MCF 10A (cell line): ENCODE data around the gene HOXB7. TPM values are rescaled to one million over a fixed set of nuclear protein-coding genes. Genes with fewer than 3 reads are reported as not detected.

ENCODE experiments used
- BruUV-seq: library from RNA; stranded (reverse); fragments of 400-500 nt; replicated peaks from 2 replicates; lab custom pipeline; 2021; lab: Mats Ljungman, UMichigan
- CTCF ChIA-PET: fragments of 300-600 bp; sonication (Branson Sonifier 250); formaldehyde crosslinking; extraction: SDS; loops from one replicate; lab custom pipeline; 2021; ENCODE audit warnings: antibody characterized with exemption, inconsistent platforms; lab: Yijun Ruan, JAX
- POLR2A ChIA-PET: fragments of 300-600, 350-650 bp; sonication (Branson Sonifier 250); formaldehyde crosslinking; extraction: SDS; loops from one replicate; lab custom pipeline; 2020; ENCODE audit warnings: antibody characterized with exemption, inconsistent platforms; lab: Yijun Ruan, JAX
- DNase-seq: peaks from one replicate; pipeline ENCODE4 v3.0.0-alpha.2; 2018; ENCODE audit not compliant: unreplicated experiment
- H3K27ac Mint-ChIP-seq: one replicate; pipeline ENCODE4 v1.8.0; 2022; ENCODE audit warnings: mild to moderate bottlenecking, low read depth, mixed read lengths; ENCODE audit not compliant: unreplicated experiment
- H3K27me3 Mint-ChIP-seq: one replicate; pipeline ENCODE4 v1.8.0; 2022; ENCODE audit warnings: mixed read lengths; ENCODE audit not compliant: insufficient read depth, unreplicated experiment
- H3K36me3 Mint-ChIP-seq: one replicate; pipeline ENCODE4 v1.8.0; 2022; ENCODE audit warnings: mild to moderate bottlenecking, moderate library complexity, mixed read lengths; ENCODE audit not compliant: insufficient read depth, unreplicated experiment
- H3K4me1 Mint-ChIP-seq: one replicate; pipeline ENCODE4 v1.8.0; 2022; ENCODE audit warnings: mixed read lengths; ENCODE audit not compliant: insufficient read depth, unreplicated experiment
- H3K4me3 Mint-ChIP-seq: one replicate; pipeline ENCODE4 v1.8.0; 2022; ENCODE audit warnings: mild to moderate bottlenecking, moderate library complexity, mixed read lengths; ENCODE audit not compliant: unreplicated experiment
- H3K9me3 Mint-ChIP-seq: one replicate; pipeline ENCODE4 v1.8.0; 2022; ENCODE audit warnings: mixed read lengths; ENCODE audit not compliant: unreplicated experiment
- CTCF ChIP-seq: fragments of 200-600 bp; IDR thresholded peaks from one replicate; pipeline ENCODE4 v1.8.0; 2022; ENCODE audit warnings: antibody characterized with exemption, mild to moderate bottlenecking; ENCODE audit not compliant: unreplicated experiment
- intact Hi-C: fragments of 100-400 bp; cut with micrococcal nuclease; formaldehyde crosslinking; loops from 2 replicates; pipeline ENCODE4 v1.14.1; 2022
- microRNA-seq: library from miRNA; unstranded; fragments of <30 nt; microRNA quantifications from one replicate; pipeline ENCODE4 v1.2.0, GENCODE V29; 2022
- total RNA-seq: library from RNA; stranded (reverse); gene quantifications from 2 replicates; pipeline ENCODE4 v1.2.3, GENCODE V29; 2022

Gene HOXB7
- total RNA-seq, 1 experiment from 2014 or later: not detected

DNA sequence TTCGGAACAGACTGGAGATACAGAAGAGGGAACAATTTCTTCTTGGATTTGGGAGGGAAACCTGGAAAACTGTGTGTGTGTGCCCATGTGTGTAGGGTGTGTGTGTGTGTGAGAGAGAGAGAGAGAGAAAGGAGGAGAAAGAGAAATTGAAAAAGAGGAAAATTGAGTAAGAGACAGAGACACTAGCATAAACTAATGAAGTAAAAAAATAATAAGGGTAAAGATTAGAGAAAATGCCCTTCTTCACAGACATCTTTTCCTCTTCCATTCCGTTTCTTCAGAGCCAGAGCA is 52.0 kb downstream of the HOXB7 start:
- no peak for TF ChIP-seq CTCF
- DNase-seq: no peak
- CTCF ChIA-PET: no interaction called here
- H3K4me3 Mint-ChIP-seq: no peak overlapping the region
- no peak overlapping the region for H3K27ac Mint-ChIP-seq
- intact Hi-C loops: no loop called here
- H3K36me3 Mint-ChIP-seq: no peaks in the 10 kb centered on the region
- H3K27me3 Mint-ChIP-seq: peaks cover 13% of the 10 kb centered on the region
- H3K4me1 Mint-ChIP-seq: peaks cover 17% of the 10 kb centered on the region
- BruUV-seq: no TSS peak
- no peaks in the 10 kb centered on the region for H3K9me3 Mint-ChIP-seq
- POLR2A ChIA-PET: interaction anchor here (1.4 kb wide), 1 partner anchor 37 kb away, joined by 4 read pairs; no protein-coding TSS in a partner anchor

DNA sequence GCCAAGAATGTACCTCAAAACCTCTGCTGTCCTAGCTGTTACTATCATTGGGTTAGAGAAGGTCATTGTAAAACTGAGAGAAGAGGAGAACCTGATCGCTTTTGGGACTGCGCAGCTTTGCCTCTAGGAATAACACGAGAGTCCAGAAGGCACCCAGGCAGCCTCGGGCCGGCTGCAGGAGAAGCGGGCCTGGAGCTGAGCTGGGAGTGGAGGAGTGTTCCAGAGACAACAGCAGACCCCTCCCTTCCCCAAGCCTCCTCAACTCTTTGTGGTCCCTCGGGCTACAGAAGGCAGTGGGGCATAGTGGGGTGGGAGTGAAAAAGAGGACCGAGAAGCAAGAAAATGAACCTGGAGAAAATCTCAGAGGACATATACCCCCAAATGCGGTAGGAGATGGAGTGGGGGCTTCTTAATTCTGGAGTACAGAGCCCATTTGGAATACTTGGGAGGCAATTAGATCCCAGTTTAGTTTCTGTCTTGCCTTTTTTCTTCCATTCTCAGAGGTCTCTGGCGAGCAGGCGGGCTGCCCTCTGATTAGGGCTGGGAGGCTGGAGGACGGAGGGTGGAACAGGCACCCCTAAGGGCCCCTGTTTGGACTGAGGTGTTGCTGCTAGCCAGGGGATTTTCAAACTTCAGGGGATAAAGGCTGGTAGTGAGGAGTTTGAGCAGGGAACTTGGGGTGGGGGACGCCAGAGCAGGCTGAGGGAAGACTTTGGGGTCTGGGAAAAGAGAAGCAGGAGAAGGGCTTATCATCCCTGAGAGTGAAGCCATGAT is 52.6 kb downstream of the HOXB7 start:
- Mint-ChIP-seq H3K36me3 (no peaks in the 10 kb centered on the region), H3K27ac (no peak overlapping the region), H3K4me1 (peaks cover 17% of the 10 kb centered on the region), H3K4me3 (no peak overlapping the region), H3K27me3 (peaks cover 13% of the 10 kb centered on the region), H3K9me3 (no peaks in the 10 kb centered on the region)
- DNase-seq: no peak
- no TSS peak for BruUV-seq
- TF ChIP-seq CTCF: no peak
- intact Hi-C loops: no loop called here
- POLR2A ChIA-PET: interaction anchor here (0.7 kb wide), 1 partner anchor 11 kb away, joined by 3 read pairs; no protein-coding TSS in a partner anchor
- CTCF ChIA-PET: no interaction called here

Small RNA genes within 50 kb of the gene (microRNA-seq; reads per million reads assigned to microRNA genes)
- not detected for gene MIR196A1

Other genes starting within 250 kb of the HOXB7 start
- gene SKAP1, start 180.8 kb downstream of the HOXB7 start, total RNA-seq: not detected in 2 replicates
- gene HOXB1, start 80.0 kb downstream of the HOXB7 start, total RNA-seq: not detected in 2 replicates
- 3.0 and 4.8 TPM in 2 replicates for gene HOXB2, start 65.9 kb downstream of the HOXB7 start, total RNA-seq
- 0.21 and 0.44 TPM in 2 replicates for gene HOXB4, start 32.7 kb downstream of the HOXB7 start, total RNA-seq
- 0.79 and 0.88 TPM in 2 replicates for gene HOXB3, start 20.8 kb downstream of the HOXB7 start, total RNA-seq
- gene HOXB5, start 17.2 kb downstream of the HOXB7 start, total RNA-seq: not detected in 2 replicates
- 0.37 TPM in 1 of 2 replicates, not detected in the other for gene HOXB6, start 6.0 kb downstream of the HOXB7 start, total RNA-seq
- not detected in 2 replicates for gene HOXB8, start 4.3 kb upstream of the HOXB7 start, total RNA-seq
- gene HOXB9, start 15.3 kb upstream of the HOXB7 start, total RNA-seq: 1.4 and 2.5 TPM in 2 replicates
- gene PRAC1, start 111.5 kb upstream of the HOXB7 start, total RNA-seq: not detected in 2 replicates
- not detected in 2 replicates for gene PRAC2, start 112.2 kb upstream of the HOXB7 start, total RNA-seq
- not detected in 2 replicates for gene HOXB13, start 117.7 kb upstream of the HOXB7 start, total RNA-seq
- not detected in 2 replicates for gene TTLL6, start 206.2 kb upstream of the HOXB7 start, total RNA-seq
- 96.1 and 113 TPM in 2 replicates for gene CALCOCO2, start 220.0 kb upstream of the HOXB7 start, total RNA-seq